Right cardiac atrium (tissue), 5 donors: Measurements from ENCODE around the gene RNASEH2B. TPM values are rescaled to one million over a fixed set of nuclear protein-coding genes. Genes with fewer than 3 reads are reported as not detected.
A peak's percentile ranks its signal among the peaks of the same experiment; 100 is the strongest.

Source experiments
- ATAC-seq, 2 donors: fragments of 200-7000 bp; cut with Tn5 transposase; one replicate each; pipeline versions ENCODE4 v1.8.0 to v1.9.1; 2020; ENCODE audit warnings: moderate library complexity in 2 of 2, mild to moderate bottlenecking in 1 of 2
- DNase-seq, 3 donors: peaks; one replicate each; pipeline ENCODE4 v3.0.0-alpha.2; 2020
- H3K27ac ChIP-seq: one replicate; pipeline ENCODE4 v1.5.1; 2013; ENCODE audit warnings: mild to moderate bottlenecking, low read length, control low read depth, moderate library complexity
- H3K27me3 ChIP-seq: one replicate; pipeline ENCODE4 v1.6.1; 2013; ENCODE audit not compliant: control insufficient read depth, insufficient read depth
- H3K4me1 ChIP-seq: one replicate; pipeline ENCODE4 v1.6.1; 2013; ENCODE audit warnings: low read length; ENCODE audit not compliant: control insufficient read depth, insufficient read depth
- H3K4me3 ChIP-seq: one replicate; pipeline ENCODE4 v1.5.1; 2013; ENCODE audit warnings: low read length, control low read depth
- H3K9me3 ChIP-seq: one replicate; pipeline ENCODE4 v1.6.1; 2013; ENCODE audit warnings: low read length; ENCODE audit not compliant: control insufficient read depth
- WGBS: extraction: QIAGEN DNeasy Blood & Tissue Kit; methylation state at CpG from one replicate; pipeline ENCODE4 v1.1.7; 2013; 5-methylcytosine and 5-hydroxymethylcytosine counted together
- intact Hi-C, 4 donors: fragments of 100-400 bp; cut with DNase I; formaldehyde crosslinking; loops; one replicate each; pipeline versions ENCODE4 v1.11.0 to v1.14.0; 2022 to 2023
- polyA plus RNA-seq: library from polyadenylated mRNA; stranded (reverse); fragments of 200-250 nt; gene quantifications from one replicate; pipeline ENCODE4 v1.2.3, GENCODE V29; 2013
- total RNA-seq, 4 donors: library from RNA; stranded (reverse); fragmentation: NEBNext Ultra II Directional; extraction: Animal tissue kit (Norgen Biotek cat#: 25700); gene quantifications; one replicate each; pipeline ENCODE4 v1.2.1, GENCODE V29; 2021
- donor health status: healthy with polysubstance abuse.
- donor health status: DM: no; HTN: yes; CAD: no.
- donor health status: DM: no; HTN: no; CAD: no.
- donor health status: DM: no; HTN: yes; CAD: no; lungs with severe emphysema.
- donor health status: DM: yes; HTN: yes; CAD: no.

Gene RNASEH2B
- total and polyA plus RNA-seq, 5 donors, result 45.3 to 58.0 (median 47.8) TPM

DNA sequence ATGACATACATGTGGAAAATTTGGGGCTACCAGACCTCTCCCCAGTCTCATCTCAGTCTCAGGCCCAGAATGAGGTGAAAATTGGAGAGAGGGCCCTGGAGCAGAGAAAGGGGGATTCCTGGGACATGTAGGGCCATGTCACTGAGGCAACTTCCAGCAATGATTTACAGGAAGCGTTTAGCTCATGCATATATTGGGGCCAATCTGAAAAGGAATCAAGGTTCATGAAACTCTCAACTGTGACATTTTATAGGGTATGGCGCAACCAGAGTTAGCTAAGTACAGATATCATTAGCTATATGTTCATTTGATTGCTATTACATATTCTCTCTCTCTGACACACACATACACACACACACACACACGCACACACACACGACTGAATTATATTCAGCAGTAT, 86.3 kb downstream of the RNASEH2B start:
- no peak overlapping the region for H3K4me3 ChIP-seq
- no peaks in the 10 kb centered on the region for H3K4me1 ChIP-seq
- WGBS, result 95% methylated on average over 4 of the region's 4 CpGs
- H3K27me3 ChIP-seq, result no peaks in the 10 kb centered on the region
- DNase-seq, result no peak
- no peak for ATAC-seq
- intact Hi-C loops, result no loop called here
- no peaks in the 10 kb centered on the region for H3K9me3 ChIP-seq
- H3K27ac ChIP-seq, result no peak overlapping the region

DNA sequence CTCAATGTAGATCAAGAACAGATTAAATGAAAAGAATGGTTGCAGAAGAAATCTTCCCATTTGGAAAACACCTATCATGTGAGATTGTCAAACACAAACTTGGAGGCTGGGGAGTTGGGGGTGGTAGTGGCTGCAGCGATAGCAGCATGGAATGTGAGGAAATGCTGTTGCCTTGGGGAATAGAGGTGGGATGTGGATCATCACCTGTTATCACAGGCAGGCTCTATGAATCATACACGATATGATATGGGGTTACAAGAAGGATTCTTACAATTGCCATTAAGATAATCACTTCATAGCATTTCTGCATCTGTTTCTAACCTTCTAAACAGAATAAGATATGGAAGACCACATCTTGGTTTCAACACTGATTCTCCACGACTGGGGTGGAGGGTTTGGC, 88.7 kb downstream of the RNASEH2B start:
- no peak for DNase-seq
- H3K27me3 ChIP-seq, result no peaks in the 10 kb centered on the region
- no peak overlapping the region for H3K27ac ChIP-seq
- no peaks in the 10 kb centered on the region for H3K9me3 ChIP-seq
- WGBS, result 77% methylated on average over 3 of the region's 3 CpGs
- no peak overlapping the region for H3K4me3 ChIP-seq
- no peak for ATAC-seq
- intact Hi-C loops, result no loop called here
- H3K4me1 ChIP-seq, result no peaks in the 10 kb centered on the region

DNA sequence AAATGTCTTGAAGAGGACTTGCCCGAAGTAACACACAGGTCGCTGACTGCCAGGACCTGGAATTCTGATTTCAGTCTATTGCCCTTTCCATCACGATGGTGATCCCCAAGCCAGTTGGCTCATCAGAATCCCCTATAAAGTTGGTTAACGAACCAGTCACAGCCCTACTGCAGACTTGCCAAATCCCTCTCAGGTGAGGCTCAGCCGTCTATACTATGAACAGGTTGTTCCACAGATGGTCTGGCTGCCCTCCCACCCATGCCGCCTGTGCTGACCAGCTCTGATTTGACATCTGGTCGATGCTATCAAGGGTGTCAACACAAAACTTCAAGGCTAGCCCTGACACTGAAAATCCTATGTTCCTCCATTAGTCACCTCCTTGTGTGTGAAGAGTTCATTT, 90.0 kb downstream of the RNASEH2B start:
- intact Hi-C loops, result no loop called here
- no peaks in the 10 kb centered on the region for H3K9me3 ChIP-seq
- WGBS, result 91% methylated on average over 7 of the region's 7 CpGs

DNA sequence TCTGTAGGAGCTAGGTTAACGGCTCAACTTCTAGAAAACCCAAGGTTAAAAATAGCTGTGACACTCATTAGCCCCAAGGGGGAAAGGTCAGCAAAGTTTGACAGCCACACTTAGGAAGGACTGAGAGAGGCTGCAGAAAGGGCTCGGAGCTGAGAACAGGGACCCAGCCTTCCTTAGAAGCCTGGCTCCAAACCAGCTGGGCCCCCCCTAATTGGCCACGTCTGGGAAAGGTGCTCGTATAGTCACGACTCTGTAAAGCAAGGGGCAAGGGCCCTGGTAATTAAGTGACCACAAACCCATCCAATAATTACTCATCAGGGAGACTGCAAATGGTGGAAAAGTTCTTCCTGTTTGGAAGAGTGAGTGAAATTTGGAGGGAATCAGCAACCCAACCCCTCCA, 90.5 kb downstream of the RNASEH2B start:
- Histone ChIP-seq H3K4me3 (no peak overlapping the region), H3K27ac (no peak overlapping the region), H3K27me3 (no peaks in the 10 kb centered on the region), H3K9me3 (no peaks in the 10 kb centered on the region), H3K4me1 (no peaks in the 10 kb centered on the region)
- intact Hi-C loops, result no loop called here
- no peak for ATAC-seq
- 59% methylated on average over 5 of the region's 5 CpGs for WGBS
- DNase-seq, result no peak

More for the DNA sequence above, 90.0 kb downstream of the RNASEH2B start:
- ATAC-seq, result no peak
- no peak for DNase-seq
- H3K4me1 ChIP-seq, result no peaks in the 10 kb centered on the region
- H3K4me3 ChIP-seq, result no peak overlapping the region
- no peaks in the 10 kb centered on the region for H3K27me3 ChIP-seq
- no peak overlapping the region for H3K27ac ChIP-seq

DNA sequence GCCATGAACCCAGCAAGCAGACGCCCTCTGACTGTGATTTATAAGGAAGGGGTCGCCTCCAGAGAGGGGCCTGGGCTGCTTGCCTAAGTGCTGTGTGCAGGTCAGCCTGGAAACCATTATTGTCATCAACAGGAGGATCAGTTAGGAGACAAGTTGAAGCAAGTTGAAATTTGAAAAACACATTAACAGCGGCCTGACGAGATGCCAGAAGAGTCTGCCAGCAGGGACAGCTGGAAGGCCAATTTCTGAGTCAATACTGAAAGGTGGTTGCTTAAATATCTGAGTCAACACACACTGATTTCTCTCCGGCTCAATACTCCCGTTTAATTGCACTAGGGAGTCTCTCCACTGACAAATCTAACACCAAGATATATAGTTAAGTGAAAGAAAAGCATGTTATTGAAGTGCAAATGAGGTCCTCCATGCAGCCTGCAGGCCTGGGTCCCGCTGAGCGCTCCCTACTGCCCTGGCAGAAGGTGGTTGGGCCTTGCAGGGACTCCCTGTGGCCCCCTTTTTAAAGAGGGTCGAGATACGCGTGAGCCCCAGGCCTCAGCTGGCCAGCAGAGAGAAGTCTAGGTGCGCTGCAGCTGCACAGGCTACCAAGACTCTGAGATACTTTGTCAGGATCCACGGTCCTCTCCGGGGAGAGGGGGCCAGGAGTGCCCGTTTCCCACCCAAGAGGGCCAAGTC, 91.1 kb downstream of the RNASEH2B start:
- no peak overlapping the region for H3K4me3 ChIP-seq
- 76% methylated on average over 15 of the region's 15 CpGs for WGBS
- H3K27me3 ChIP-seq, result no peaks in the 10 kb centered on the region
- H3K9me3 ChIP-seq, result no peaks in the 10 kb centered on the region
- DNase-seq, result peak; percentile 66 to 82 (median 72)
- H3K27ac ChIP-seq, result no peak overlapping the region
- intact Hi-C loops, result no loop called here
- H3K4me1 ChIP-seq, result no peaks in the 10 kb centered on the region
- ATAC-seq, result peak; percentile 56 to 71

DNA sequence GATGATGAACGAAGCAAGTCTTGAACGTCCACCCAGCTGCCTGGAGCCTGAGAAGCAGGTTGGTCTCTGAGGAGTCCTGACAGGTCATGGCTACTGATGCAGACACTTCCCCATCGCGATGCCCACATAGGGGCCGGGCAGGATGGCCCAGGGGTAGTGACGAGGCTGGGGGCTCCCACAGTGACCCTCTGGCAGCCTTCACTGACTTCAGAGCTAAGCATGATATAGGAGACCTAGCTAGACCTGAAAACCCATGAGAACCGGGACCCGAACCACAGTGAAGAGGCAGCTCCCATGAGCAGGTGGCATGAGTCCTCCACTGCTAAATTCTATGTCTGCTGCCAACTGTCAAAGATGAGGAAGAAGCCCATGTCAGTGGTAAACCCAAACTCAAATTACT, 91.7 kb downstream of the RNASEH2B start:
- Histone ChIP-seq H3K27ac (no peak overlapping the region), H3K9me3 (no peaks in the 10 kb centered on the region), H3K4me3 (no peak overlapping the region), H3K27me3 (no peaks in the 10 kb centered on the region), H3K4me1 (no peaks in the 10 kb centered on the region)
- WGBS, result 91% methylated on average over 8 of the region's 8 CpGs
- no peak for DNase-seq
- ATAC-seq, result no peak
- intact Hi-C loops, result no loop called here

DNA sequence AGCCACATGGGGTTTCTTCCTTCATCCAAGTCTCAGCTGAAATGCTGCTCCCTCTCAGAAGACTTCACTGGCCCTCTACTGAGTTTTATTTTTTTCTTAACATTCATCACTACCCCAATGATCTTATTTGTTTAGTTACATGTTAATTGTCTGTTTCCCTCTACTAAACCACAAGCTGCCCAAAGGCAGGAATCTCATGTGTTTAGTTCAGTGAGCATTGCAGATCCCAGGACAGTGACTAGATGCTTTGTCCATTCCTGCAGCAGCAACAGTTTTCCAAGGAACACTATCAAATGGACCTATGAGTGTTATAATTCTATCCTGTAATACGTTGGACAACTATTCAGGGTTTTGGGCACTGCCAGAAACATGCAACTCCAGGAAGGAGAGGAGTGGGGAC, 93.1 kb downstream of the RNASEH2B start:
- H3K9me3 ChIP-seq, result no peaks in the 10 kb centered on the region
- intact Hi-C loops, result no loop called here
- H3K27me3 ChIP-seq, result no peaks in the 10 kb centered on the region
- no peaks in the 10 kb centered on the region for H3K4me1 ChIP-seq
- DNase-seq, result no peak
- ATAC-seq, result no peak
- H3K4me3 ChIP-seq, result no peak overlapping the region
- 62% methylated on average over 1 of the region's 1 CpG for WGBS
- no peak overlapping the region for H3K27ac ChIP-seq

DNA sequence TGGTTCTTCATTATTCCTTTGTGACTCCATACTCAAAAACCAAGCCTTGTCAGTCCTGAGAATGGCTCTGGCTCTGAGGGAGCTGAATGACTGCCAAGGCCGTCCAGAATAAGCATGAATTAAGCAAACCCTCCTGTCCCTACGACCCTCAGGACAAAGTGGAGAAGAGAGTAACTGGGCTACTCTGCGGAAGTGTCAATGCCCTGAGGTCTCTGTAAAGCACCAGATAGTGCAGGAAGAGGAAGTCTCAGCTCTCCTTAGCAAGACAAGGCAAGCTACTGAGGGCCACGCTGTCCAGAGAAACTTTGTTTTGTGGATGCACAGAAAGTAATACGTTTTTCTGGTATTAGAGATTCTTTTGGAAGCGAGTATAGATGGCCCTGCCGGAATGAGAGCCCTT, 94.1 kb downstream of the RNASEH2B start:
- no peaks in the 10 kb centered on the region for H3K27me3 ChIP-seq
- no peak overlapping the region for H3K27ac ChIP-seq
- intact Hi-C loops, result no loop called here
- DNase-seq (no peak), ATAC-seq (no peak)
- 68% methylated on average over 7 of the region's 7 CpGs for WGBS
- H3K9me3 ChIP-seq, result no peaks in the 10 kb centered on the region
- H3K4me1 ChIP-seq, result no peaks in the 10 kb centered on the region
- no peak overlapping the region for H3K4me3 ChIP-seq

DNA sequence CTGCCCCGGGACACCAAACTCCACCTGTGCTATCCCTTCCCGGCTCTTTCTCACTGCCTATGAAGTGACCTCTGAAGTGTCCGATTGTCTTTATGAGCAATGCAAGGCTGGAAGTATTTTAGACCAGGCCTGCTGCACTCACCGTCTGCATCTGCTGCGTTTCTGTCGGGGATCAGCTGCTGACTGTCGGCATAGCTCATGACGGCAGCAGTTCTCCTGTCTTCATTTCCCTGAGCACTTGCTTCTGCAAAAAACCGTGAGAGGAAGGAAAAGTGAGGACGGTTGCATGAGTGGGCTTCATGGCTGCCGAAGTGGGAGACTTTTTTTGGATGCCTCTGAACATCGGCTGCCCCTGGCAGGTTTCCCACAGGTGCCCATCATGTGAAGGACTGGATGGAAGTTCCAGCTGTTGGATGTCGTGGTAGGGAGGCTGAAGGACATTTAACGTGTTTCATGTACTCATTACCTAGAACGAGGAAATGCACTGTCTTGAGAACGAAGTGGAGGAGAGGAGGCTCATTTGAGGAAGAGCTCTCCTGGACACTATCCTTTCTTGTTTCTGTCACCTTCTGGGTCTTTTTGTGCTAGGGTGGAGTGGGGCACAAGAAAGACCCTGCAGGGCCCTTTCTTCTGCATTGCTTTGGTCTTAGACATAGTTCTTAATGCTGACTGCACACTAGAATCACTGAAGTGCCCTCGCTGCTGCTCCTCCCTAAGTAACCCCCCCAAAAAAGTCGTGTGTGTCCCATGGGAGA, 94.7 kb downstream of the RNASEH2B start:
- Histone ChIP-seq H3K27ac (no peak overlapping the region), H3K27me3 (no peaks in the 10 kb centered on the region), H3K4me3 (no peak overlapping the region), H3K9me3 (no peaks in the 10 kb centered on the region), H3K4me1 (no peaks in the 10 kb centered on the region)
- intact Hi-C loops, result no loop called here
- DNase-seq (peak in 1 of 3 donors; percentile 42), ATAC-seq (no peak)
- 80% methylated on average over 18 of the region's 18 CpGs for WGBS

DNA sequence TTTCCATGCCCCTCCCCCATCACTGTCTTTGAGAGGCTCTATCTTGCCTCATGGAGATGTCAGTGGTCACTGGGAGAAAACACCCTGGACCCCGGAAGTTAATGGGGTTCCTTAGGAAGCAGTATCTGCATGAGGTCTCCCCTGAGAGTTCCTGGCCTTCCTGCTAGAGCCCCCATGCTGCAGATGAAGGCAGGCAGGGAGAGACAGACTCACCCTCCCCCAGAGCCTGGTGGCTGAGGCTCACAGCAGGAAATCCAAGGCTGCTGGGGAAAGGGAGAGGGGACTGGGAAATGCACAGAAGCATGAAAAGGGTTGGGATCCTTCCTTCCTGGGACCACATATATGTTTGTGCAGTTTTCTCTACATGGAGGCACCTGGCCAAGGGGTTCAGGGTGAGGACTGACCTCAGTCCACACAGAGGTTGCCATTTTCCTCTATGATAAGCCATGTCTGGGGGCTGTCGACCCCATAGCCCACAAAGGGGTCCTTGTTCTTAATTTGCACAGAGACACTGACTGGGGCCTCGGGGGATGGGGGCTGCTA, 95.4 kb downstream of the RNASEH2B start:
- no peak for DNase-seq
- intact Hi-C loops, result no loop called here
- WGBS, result 68% methylated on average over 3 of the region's 3 CpGs

DNA sequence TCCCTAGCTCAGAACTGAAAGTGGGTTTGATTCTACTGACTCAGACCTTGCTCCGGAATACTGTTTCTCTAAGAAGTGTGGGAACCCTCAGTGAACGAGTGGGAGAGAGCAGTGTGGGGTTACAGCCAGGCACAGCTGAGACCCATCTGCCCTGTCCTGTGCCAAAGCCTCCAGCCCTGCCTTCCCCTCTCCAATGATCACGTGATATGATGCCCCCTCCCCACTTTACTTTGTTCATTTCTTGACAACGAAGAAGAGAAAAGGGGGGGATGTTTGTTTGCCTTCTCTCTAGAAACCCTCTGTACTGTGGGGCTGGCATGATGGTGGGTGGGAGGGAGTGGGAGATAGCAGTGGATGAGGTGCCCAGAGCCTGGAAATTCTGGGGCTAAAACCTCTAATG, 96.0 kb downstream of the RNASEH2B start:
- Histone ChIP-seq H3K4me1 (no peaks in the 10 kb centered on the region), H3K27ac (no peak overlapping the region)
- no peak for ATAC-seq

More for the DNA sequence above, 95.4 kb downstream of the RNASEH2B start:
- Histone ChIP-seq H3K4me1 (no peaks in the 10 kb centered on the region), H3K27me3 (no peaks in the 10 kb centered on the region), H3K4me3 (no peak overlapping the region), H3K9me3 (no peaks in the 10 kb centered on the region), H3K27ac (no peak overlapping the region)
- no peak for ATAC-seq

More for the DNA sequence above, 96.0 kb downstream of the RNASEH2B start:
- WGBS, result 66% methylated on average over 4 of the region's 4 CpGs
- H3K4me3 ChIP-seq, result no peak overlapping the region
- intact Hi-C loops, result no loop called here
- DNase-seq, result no peak
- H3K9me3 ChIP-seq, result no peaks in the 10 kb centered on the region
- no peaks in the 10 kb centered on the region for H3K27me3 ChIP-seq
